Testis (tissue), 2 donors: ENCODE measurements around the gene ZNF768.

ENCODE experiments used
- POLR2A ChIP-seq: fragments of 450-650 bp; IDR thresholded peaks from one replicate; pipeline ENCODE4 v1.6.1; 2017; ENCODE audit warnings: antibody characterized with exemption, mild to moderate bottlenecking, moderate library complexity
- TF ChIP-seq, protein P1 (sequence below), 3 experiments: fragments of 450-650 bp in 2 of 3; fragments of 200-600 bp in 1 of 3; sonication (generic) in 1 of 3; IDR thresholded peaks; one replicate each; pipeline ENCODE4 v1.5.1; 2016 to 2019; ENCODE audit warnings: antibody characterized with exemption in 3 of 3, mild to moderate bottlenecking in 2 of 3, moderate library complexity in 1 of 3

GRCh38 chr16:30491744-30492308, 34.5 kb downstream of the ZNF768 start:
- TF ChIP-seq, protein P1, sequence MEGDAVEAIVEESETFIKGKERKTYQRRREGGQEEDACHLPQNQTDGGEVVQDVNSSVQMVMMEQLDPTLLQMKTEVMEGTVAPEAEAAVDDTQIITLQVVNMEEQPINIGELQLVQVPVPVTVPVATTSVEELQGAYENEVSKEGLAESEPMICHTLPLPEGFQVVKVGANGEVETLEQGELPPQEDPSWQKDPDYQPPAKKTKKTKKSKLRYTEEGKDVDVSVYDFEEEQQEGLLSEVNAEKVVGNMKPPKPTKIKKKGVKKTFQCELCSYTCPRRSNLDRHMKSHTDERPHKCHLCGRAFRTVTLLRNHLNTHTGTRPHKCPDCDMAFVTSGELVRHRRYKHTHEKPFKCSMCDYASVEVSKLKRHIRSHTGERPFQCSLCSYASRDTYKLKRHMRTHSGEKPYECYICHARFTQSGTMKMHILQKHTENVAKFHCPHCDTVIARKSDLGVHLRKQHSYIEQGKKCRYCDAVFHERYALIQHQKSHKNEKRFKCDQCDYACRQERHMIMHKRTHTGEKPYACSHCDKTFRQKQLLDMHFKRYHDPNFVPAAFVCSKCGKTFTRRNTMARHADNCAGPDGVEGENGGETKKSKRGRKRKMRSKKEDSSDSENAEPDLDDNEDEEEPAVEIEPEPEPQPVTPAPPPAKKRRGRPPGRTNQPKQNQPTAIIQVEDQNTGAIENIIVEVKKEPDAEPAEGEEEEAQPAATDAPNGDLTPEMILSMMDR (IDR thresholded peaks at IDR 0.05): no peak
- no peak for TF ChIP-seq POLR2A
